Gastroesophageal sphincter (tissue), 4 donors: Measurements from ENCODE around the gene PCDHGA9. TPM values are rescaled to one million over a fixed set of nuclear protein-coding genes. Genes with fewer than 3 reads are reported as not detected.
"Not testable (repeated sequence)": the region's sequence is repeated elsewhere in the genome, so short reads cannot be mapped to it uniquely, and the experiment has no call there.

Experiments used
- ATAC-seq: fragments of 150-250 bp; one replicate; pipeline ENCODE4 v1.9.1; 2016; ENCODE audit warnings: mild to moderate bottlenecking, moderate library complexity
- H3K27ac ChIP-seq, 4 donors: fragments of 200-600 bp; sonication (generic) in 3 of 4; 1 replicate in 3 of 4; 2 replicates in 1 of 4; pipeline ENCODE4 v1.5.1; 2016 to 2019
- H3K27me3 ChIP-seq: fragments of 200-600 bp; sonication (generic); one replicate; pipeline ENCODE4 v1.5.1; 2019
- H3K36me3 ChIP-seq, 2 donors: fragments of 200-600 bp; sonication (generic); one replicate each; pipeline ENCODE4 v1.5.1; 2019; ENCODE audit warnings: control low read depth in 1 of 2
- H3K4me1 ChIP-seq, 3 donors: fragments of 200-600 bp; sonication (generic); 1 replicate in 2 of 3; 2 replicates in 1 of 3; pipeline ENCODE4 v1.5.1; 2016 to 2019; ENCODE audit warnings: control low read depth in 2 of 3
- H3K4me3 ChIP-seq, 2 donors: fragments of 200-600 bp; sonication (generic); one replicate each; pipeline ENCODE4 v1.5.1; 2019; ENCODE audit warnings: mild to moderate bottlenecking in 1 of 2, moderate library complexity in 1 of 2
- H3K9me3 ChIP-seq, 3 donors: fragments of 200-600 bp; sonication (generic); one replicate each; pipeline ENCODE4 v1.5.1; 2017 to 2019; ENCODE audit warnings: control low read depth in 2 of 3
- CTCF ChIP-seq, 4 experiments: fragments of 200-600 bp in 2 of 4; fragments of 450-650 bp in 2 of 4; sonication (generic) in 1 of 4; IDR thresholded peaks; one replicate each; pipeline ENCODE4 v1.5.1; 2017 to 2019; ENCODE audit warnings: antibody characterized with exemption in 4 of 4, mild to moderate bottlenecking in 2 of 4, moderate library complexity in 2 of 4
- EP300 ChIP-seq: sonication (generic); formaldehyde crosslinking; IDR thresholded peaks from one replicate; pipeline ENCODE4 v1.6.1; 2017; ENCODE audit warnings: antibody characterized with exemption, mild to moderate bottlenecking
- POLR2A ChIP-seq, 2 donors: fragments of 450-650 bp; IDR thresholded peaks; one replicate each; pipeline ENCODE4 v1.6.1; 2017; ENCODE audit warnings: antibody characterized with exemption in 2 of 2, mild to moderate bottlenecking in 2 of 2, moderate library complexity in 1 of 2
- POLR2AphosphoS5 ChIP-seq: sonication (generic); formaldehyde crosslinking; IDR thresholded peaks from one replicate; pipeline ENCODE4 v1.6.1; 2017; ENCODE audit warnings: antibody characterized with exemption
- WGBS, 2 donors: methylation state at CpG; one replicate each; pipeline ENCODE4 v1.1.5; 2018; ENCODE audit warnings: low coverage in 1 of 2; 5-methylcytosine and 5-hydroxymethylcytosine counted together
- total RNA-seq, 4 donors: library from RNA; depleted of rRNA; stranded (reverse); fragments of >200 nt; gene quantifications; one replicate each; pipeline ENCODE4 v1.1.0, GENCODE V29; 2016

The PCDHGA9 gene
- total RNA-seq, 4 donors from 2014 or later = 3.3 to 8.6 (median 5.9) TPM

DNA sequence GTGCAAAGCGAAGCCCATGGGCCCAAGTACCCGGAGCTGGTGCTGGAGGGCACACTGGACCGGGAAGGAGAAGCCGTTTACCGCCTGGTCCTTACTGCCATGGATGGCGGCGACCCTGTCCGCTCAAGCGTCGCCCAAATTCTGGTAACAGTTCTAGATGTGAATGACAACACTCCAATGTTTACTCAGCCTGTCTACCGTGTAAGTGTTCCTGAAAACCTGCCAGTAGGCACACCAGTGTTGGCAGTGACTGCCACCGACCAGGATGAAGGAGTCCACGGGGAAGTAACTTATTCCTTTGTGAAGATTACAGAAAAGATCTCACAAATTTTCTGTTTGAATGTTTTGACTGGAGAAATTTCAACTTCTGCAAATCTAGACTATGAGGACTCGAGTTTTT, 28.0 kb upstream of the PCDHGA9 start:
- ATAC-seq = no peak
- no peak overlapping the region for H3K4me3 ChIP-seq
- TF ChIP-seq EP300 (no peak), CTCF (IDR thresholded peaks at IDR 0.05) (no peak), POLR2AphosphoS5 (no peak), POLR2A (IDR thresholded peaks at IDR 0.05) (no peak)
- peaks cover 3 to 100% (median 6%) of the 10 kb centered on the region in 3 donors for H3K9me3 ChIP-seq
- H3K27ac ChIP-seq = no peak overlapping the region
- peaks cover 0 to 3% of the 10 kb centered on the region in 2 donors for H3K36me3 ChIP-seq
- no peaks in the 10 kb centered on the region for H3K4me1 ChIP-seq
- peaks cover 10% of the 10 kb centered on the region for H3K27me3 ChIP-seq
- 53 to 58% methylated on average over 3 to 6 of the region's 14 CpGs for WGBS, 2 donors

DNA sequence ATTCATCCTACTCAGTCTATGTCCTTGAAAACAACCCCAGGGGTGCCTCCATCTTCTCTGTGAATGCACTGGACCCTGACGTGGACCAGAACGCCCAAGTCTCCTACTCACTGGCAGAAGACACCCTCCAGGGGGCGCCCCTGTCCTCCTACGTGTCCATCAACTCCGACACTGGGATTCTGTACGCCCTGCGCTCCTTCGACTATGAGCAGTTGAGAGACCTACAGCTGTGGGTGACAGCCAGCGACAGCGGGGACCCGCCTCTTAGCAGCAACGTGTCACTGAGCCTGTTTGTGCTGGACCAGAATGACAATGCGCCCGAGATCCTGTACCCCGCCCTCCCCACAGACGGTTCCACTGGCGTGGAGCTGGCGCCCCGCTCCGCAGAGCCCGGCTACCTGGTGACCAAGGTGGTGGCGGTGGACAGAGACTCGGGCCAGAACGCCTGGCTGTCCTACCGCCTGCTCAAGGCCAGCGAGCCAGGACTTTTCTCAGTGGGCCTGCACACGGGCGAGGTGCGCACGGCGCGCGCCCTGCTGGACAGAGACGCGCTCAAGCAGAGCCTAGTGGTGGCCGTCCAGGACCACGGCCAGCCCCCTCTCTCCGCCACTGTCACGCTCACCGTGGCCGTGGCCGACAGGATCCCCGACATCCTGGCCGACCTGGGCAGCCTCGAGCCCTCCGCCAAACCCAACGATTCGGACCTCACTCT, 27.0 kb upstream of the PCDHGA9 start:
- H3K9me3 ChIP-seq = peaks cover 3 to 98% (median 6%) of the 10 kb centered on the region in 3 donors
- H3K27ac ChIP-seq, ATAC-seq, H3K36me3 ChIP-seq, H3K4me3 ChIP-seq, H3K27me3 ChIP-seq, H3K4me1 ChIP-seq: not testable (repeated sequence)
- WGBS, 2 donors = 35% methylated on average over 14 of the region's 48 CpGs; no CpG with 5 or more reads in 1 of the 2 donors

DNA sequence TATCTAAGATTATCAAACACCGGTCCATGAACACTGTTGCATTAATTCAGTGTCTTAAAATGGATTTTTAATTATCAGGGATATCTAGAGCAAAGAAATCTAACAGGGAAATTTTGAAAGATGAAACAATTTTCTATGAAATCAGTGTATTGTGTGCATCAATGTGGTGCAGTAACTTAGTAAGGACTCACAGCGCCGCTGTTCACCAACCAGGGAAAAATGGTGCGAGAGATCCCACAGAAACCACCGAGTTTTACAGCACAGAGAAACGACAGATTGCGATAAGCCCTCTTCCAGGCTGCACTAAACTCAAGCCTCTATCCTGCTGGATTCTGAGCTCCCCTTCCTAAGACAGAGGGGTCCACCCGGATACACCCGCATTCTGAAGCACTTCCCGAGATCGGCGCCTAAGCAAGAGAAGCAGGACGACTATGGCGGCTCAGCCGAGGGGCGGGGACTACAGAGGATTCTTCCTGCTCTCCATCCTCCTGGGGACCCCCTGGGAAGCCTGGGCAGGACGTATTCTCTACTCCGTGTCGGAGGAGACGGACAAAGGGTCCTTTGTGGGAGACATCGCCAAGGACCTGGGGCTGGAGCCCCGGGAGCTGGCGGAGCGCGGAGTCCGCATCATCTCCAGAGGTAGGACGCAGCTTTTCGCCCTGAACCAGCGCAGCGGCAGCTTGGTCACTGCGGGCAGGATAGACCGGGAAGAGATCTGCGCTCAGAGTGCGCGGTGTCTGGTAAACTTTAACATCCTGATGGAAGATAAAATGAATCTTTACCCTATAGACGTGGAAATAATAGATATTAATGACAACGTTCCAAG, 19.9 kb upstream of the PCDHGA9 start, which contains the start of gene PCDHGA7:
Gene PCDHGA7, plus strand, starts transcription at position 274 of the 826 bp plus-strand sequence. Its CDS starts 158 bp downstream, at position 432.
- Histone ChIP-seq H3K9me3 (peaks cover 2 to 98% (median 6%) of the 10 kb centered on the region in 3 donors), H3K4me3 (peak within 1 kb of the TSS in 1 of 2 donors; percentile 21), H3K4me1 (no peaks in the 10 kb centered on the region), H3K36me3 (peaks cover 0 to 9% of the 10 kb centered on the region in 2 donors), H3K27ac (no peak within 1 kb of the TSS), H3K27me3 (no peaks in the 10 kb centered on the region)
- ATAC-seq = no peak
- WGBS, 2 donors = 13 to 28% methylated on average over 14 to 23 of the region's 37 CpGs
- no peak for TF ChIP-seq EP300

- no peak for TF ChIP-seq CTCF (IDR thresholded peaks at IDR 0.05)
- TF ChIP-seq POLR2AphosphoS5 = no peak
- TF ChIP-seq EP300 = no peak
- no peak for TF ChIP-seq POLR2A (IDR thresholded peaks at IDR 0.05)
- Histone ChIP-seq H3K36me3 (peaks cover 0 to 6% of the 10 kb centered on the region in 2 donors), H3K27me3 (no peaks in the 10 kb centered on the region), H3K4me3 (no peak overlapping the region), H3K27ac (no peak overlapping the region), H3K4me1 (no peaks in the 10 kb centered on the region), H3K9me3 (peaks cover 2 to 97% (median 6%) of the 10 kb centered on the region in 3 donors)
- no peak for ATAC-seq
- 29 to 45% methylated on average over 12 to 15 of the region's 21 CpGs for WGBS, 2 donors
Measured at GRCh38 chr5:141383345-141383744, 19.2 kb upstream of the PCDHGA9 start.

DNA sequence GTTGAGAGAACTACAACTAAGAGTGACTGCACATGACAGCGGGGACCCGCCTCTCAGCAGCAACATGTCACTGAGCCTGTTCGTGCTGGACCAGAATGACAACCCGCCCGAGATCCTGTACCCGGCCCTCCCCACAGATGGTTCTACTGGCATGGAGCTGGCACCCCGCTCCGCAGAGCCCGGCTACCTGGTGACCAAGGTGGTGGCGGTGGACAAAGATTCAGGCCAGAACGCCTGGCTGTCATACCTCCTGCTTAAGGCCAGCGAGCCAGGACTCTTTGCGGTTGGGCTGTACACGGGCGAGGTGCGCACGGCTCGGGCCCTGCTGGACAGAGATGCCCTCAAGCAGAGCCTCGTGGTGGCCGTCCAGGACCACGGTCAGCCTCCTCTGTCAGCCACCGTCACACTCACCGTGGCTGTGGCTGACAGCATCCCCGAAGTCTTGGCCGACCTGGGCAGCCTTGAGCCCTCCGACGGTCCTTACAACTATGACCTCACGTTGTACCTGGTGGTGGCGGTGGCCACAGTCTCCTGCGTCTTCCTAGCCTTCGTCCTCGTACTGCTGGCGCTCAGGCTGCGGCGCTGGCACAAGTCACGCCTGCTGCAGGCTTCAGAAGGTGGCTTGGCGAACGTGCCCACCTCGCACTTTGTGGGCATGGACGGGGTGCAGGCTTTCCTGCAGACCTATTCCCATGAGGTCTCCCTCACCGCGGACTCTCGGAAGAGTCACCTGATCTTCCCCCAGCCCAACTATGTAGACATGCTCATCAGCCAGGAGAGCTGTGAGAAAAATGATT, 17.9 kb upstream of the PCDHGA9 start:
- Histone ChIP-seq H3K27me3 (no peaks in the 10 kb centered on the region), H3K27ac (no peak overlapping the region), H3K4me1 (no peaks in the 10 kb centered on the region), H3K36me3 (peaks cover 0 to 12% of the 10 kb centered on the region in 2 donors), H3K4me3 (no peak overlapping the region), H3K9me3 (peaks cover 2 to 97% (median 7%) of the 10 kb centered on the region in 3 donors)
- no peak for ATAC-seq
- WGBS, 2 donors = 33% methylated on average over 12 of the region's 43 CpGs; no CpG with 5 or more reads in 1 of the 2 donors
- TF ChIP-seq CTCF (IDR thresholded peaks at IDR 0.05) (no peak), POLR2AphosphoS5 (no peak), POLR2A (IDR thresholded peaks at IDR 0.05) (no peak)
